Activated naive CD8-positive, alpha-beta T cell treated with anti-CD3 and anti-CD28 coated beads, Interleukin-2, amount 50 U/mL, for 16 hours (primary cell): ENCODE results near the gene GMDS.

Experiments
- DNase-seq: peaks from one replicate; pipeline ENCODE4 v3.0.0-alpha.2; 2020; ENCODE audit warnings: low read depth, low spot score

Gene GMDS

DNA sequence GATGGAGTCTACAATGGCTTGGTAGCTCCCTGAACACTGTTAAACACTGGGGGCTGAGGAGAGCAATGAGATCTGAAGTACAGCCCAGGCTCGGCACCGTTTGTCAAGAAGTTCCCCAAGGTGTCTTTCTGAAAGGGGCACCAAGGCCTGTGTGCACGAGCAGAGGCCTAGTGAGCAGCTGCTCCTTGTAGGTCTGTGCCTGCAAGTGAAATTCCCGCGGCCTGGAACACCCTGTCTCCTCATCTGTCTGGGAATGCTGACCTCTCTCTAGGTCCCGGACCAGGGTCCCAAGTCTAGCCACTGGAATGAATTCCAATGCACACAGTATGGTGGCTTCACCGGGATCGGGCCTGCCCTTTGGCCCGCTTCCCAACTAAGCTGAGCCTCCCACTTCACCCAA lies 500.9 kb downstream of the GMDS start:
- DNase-seq: no peak

DNA sequence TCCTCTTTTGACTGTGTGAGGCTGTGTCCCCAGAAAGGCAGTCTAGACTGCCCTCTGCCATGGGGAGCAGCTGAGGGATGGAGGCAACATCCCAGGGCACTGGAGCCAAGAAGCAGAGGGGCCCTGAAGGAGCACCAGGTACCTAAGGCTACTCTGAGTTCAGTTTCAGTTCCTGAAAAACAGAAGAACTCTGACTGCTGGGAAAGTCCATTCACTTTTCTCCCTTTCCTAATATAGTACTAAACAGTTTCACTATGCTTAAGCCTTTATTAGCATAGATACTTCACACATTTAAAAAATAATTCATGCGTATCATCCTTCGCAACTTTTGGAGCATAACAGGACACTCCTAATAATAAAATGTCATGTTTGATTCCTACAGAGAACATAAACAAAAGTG lies 505.7 kb downstream of the GMDS start:
- no peak for DNase-seq

DNA sequence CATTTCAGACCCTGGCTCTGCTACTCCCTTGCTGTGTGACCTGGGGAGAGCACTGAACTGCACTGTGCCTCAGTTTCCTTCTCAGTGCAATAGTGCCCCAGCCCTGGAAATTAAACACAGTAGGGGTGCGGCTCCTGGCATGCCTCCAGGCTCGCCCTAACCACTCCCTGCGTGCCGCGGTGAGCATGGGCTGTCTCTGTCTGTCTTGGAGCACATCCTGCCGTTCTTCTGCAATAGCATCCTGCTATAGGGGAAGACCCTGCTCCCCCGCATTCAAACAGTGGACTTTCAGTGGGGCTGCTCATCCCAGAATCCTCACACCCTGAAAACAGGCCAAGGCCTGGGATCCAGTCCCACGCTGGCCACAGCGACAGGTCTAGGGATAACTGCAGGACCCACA lies 506.2 kb downstream of the GMDS start:
- DNase-seq: no peak

DNA sequence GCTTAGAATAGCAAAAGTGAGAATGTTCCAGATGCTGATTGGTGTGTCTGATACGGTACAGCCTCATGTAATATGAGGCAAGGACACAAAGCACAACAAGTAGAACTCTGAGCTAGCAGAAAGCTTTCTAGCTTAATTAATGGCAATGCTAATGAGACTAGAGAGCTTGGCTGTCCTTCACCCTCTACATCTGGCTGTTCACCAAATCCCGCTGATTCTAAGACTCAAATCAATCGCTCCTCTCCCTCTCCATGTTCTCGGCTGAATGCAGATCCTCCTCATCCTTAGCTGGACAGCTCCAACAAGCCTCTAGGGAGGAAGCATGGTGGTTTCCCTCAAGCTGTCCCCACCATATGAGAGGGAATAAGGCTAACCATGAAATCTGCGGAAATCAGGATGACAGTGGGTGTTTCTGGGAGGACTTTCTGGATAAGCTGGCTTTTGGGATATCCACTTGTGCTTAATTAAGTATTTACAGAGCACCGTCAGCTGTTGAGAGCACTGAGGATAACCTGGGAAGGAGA lies 506.8 kb downstream of the GMDS start:
- no peak for DNase-seq

DNA sequence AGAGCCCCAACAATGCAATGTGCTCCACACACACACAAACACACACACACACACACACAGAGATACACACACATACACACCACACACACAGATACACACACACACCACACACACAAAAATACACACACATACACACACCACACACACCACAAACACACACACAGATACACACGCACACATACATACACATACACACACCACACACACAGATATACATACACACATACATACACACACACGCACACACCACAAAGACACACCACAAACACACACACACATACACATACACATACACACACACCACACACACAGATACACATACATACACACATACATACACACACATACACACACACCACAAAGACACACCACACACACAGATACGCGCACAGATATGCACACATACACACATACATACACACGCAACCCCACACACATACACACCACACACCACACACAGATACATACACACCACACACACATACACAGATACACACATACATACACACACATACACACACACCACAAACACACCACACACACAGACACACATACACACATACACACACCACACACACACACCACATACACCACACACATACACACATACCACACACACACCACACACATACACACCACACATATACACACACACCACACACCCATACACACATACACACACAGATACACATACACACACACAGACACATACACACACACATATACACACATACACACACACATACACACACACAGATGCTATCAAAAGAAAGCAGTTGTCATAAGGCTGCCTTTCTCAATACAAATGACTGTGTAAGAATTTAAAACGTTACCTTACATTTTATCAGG lies 507.7 kb downstream of the GMDS start:
- DNase-seq: no peak

DNA sequence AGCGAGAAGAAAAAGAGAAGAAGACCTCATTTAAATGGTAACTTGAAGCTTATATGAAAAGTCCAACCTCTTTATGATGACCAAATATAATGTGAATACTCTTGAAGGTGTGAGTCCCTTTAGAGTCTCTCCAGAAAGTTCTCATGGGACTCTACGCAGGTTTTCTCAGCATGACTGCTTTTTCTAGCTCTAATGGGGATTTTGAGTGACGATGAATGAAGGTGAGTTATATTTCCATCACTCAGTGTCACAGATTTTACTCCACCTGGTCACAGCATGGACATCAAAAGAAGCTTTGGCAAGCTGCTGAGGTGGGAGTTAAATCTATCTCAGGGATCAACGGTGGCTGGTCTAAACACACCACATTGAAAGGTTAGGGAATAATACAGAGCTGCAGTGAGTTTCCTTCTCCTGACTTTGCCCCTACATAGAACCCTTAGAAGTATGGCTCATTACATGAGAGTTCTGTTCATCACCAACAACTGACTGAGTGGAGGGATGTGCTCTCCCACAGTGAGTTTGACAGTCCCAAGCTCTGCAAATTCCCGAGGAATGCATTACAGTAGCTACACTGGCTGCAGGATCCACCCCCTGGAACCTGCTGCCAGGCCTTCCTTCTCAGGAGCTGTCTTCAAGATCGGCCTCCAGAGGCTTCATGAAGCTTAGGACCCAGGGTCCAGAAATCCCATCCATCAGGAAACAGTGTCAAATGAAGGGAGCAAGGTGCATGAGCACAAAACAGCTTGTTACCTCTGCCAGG lies 508.9 kb downstream of the GMDS start:
- no peak for DNase-seq

DNA sequence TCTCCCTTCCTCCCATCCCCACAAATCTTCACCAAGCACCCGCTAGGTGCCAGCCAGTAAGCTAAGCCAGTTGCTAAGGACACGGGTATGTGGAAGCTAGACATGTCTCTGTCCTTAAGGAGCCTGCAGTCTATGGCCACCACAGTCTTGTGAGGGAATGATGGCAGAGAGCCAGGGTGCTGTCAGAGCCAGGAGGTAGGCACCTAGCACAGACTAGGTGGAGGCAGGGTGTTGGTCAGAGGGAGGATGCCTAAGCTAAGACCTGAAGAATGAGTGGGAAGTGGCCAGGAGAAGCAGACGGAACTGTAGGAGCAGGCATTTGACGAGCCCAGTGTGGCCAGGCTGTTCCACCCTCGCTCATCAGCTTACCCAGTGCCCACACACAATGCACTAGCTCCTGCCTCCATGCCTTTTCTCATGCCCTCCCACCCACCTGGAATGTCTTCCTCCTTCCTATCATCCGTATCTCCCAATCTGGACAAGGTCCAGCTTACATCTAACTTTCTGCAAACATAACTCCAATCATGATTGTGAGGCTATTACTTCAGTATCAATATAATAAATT lies 510.1 kb downstream of the GMDS start:
- no peak for DNase-seq

DNA sequence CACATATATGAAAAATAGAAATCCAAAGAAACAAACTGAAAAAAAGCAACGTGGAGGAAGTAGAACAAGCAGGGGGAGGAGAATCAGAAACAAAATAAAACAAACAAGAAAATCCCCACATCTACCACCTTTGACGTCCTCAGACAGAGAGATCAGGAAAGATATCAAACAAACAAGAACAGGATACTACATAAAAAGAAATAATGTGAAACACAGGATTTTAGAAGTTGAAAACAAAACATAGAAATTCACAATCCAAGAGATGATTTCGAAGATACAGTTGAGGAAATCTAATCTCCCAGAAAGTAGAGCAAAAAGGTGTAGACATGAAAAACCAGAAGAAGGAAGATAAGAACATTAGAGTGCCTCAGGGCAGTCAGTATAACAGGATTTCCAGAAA lies 514.5 kb downstream of the GMDS start:
- DNase-seq: no peak

DNA sequence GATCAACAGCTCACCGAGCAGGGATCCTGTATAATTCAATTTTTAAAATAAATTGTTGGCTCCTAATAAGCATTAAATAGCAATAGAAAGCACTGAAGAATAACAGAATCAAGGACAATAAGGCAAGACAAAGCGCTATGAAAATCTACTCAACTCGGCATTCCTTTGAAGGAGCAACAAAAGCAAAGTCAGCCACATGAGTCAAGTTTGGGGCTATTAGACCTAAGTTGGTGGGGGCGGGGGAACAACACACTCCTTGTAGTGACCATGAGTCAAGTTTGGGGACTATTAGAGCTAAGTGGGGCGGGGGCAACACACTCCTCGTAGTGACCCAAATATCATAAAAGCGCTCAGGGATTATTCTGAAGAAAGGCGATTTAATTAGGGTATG lies 515.7 kb downstream of the GMDS start:
- no peak for DNase-seq

DNA sequence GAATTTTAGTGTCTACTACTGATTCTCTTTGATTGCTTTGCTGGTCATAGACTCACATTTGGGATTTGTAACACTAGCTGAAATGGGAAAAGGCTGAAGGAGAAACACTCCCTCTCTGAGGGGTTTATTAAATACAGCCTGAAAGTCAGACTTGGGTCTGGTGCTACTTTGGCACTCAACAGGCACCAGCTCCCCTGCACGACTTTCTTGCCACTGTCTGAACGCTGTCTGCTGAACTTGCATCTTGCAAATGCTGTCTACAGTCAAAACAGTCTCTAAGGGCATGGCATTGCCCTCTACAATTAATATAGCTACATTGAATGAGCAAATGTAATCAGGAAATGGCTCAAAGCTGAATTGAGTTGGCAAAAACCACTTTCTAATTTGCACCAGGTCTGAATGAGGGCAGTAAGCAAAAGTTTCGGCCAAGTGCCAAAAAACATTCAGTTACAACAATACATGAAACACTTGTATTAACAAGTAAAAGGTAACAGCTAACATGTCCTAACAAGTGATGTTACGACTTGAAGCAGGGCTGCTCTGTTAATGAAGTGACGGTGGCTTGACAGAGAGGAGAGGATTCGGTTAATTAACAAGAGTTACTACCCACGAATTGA lies 516.2 kb downstream of the GMDS start:
- DNase-seq: no peak

DNA sequence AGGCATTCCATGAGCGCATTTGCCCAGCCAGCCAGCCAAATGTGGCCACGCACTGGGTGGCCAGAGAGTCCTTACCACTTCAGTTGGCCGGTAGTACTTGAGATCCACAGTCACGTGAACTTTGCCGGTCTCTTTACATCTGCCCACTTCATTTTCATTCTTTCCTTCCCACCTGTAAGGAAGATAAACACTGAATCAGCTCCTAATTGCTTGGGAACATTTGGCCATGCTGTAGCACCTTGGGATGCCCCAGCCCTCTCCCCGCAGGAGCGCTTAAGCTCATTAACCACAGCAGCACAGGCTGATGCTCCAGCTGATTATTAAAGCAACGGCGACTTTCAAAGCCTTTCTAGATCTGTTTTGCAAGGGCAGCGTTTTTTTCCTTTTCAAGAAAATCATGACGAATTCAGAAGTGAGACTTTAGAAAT lies 519.0 kb downstream of the GMDS start:
- DNase-seq: no peak

DNA sequence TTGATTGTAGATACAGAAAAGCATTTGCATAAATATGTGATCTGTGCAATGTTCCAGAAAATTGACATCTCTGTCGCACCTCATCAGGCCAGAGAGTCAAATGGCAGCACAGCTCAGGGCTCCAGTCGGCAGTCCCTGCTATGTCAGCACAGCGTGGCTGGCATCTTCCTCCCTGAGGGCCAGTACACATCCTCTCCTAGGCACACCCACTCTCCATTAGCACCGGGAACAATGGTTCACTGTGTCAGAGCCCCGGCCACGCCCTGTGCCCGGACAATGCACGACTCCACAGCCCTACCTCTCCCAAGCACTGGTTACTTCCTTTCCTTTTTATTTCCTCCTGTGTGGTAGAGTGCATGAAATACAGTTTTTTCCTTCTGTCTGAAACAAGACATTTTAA lies 520.8 kb downstream of the GMDS start:
- no peak for DNase-seq

DNA sequence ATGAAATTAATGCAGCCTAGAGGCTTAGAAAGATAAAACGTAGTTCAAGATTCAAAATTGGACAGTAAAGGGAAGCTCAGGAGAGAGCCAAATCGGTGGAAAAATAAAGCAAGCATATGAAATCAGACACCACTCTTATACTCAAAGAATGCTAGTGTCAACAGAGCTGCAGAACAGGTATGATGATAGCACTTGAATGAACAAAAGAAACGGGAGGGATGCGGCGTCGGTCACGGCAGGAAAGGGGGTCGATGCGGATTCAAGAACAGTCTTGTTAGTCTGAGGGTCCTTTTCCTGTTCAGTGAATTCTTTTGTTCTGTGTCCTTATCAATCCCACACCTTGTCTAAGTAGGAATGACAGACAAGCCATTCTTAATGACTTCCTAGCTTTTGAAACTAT lies 521.3 kb downstream of the GMDS start:
- no peak for DNase-seq

DNA sequence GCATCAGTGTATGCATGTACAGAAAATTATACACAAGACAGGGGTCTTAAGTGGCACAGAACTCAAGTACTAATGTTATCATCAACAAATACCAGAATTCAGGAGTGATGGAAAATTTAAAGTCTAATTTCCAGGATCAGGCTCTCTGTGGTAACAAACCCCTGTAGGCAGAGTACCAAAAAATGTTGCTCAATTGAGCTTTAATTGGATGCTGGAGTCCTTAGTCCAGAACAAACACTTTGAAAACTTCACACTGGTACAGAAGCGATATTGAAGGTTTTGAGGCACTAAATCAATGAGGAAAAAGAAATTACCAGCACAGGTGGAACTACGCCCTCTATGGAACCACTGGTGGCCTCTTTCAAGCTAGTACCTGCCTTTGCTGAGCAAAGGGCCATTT lies 522.6 kb downstream of the GMDS start:
- DNase-seq: no peak

DNA sequence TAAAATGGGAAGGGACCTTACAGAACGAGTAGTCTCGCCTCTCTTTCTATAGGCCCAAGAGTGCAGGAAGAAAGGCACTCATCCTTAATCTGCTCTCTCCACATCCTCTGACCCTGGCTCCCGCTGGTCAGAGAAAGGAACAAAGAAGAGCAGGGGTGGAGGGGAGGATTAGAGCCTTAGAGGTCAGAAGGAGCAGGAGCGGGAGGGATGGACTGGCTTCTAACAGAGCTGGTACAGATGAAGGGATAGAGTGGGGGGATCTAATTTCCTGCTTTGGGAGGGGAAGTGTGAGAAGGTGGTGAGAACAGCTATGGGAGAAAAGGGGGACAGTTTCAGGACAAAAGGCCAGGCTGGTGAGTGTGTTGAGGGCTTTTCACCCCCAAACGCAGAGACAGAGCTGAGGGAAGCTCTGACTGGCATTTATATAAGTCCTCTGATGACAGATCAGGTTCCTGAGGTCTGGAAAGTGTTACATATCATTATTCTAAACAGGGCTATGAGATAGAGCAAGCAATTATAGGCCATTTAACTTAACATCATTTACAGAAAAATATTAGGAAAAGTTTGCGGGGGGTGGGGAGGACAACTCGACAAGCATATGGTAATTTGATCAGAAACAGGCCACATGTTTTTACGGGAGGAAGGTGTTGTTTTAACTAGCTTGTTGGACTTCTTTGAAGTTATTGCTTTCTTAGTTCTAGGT lies 524.6 kb downstream of the GMDS start:
- DNase-seq: no peak

DNA sequence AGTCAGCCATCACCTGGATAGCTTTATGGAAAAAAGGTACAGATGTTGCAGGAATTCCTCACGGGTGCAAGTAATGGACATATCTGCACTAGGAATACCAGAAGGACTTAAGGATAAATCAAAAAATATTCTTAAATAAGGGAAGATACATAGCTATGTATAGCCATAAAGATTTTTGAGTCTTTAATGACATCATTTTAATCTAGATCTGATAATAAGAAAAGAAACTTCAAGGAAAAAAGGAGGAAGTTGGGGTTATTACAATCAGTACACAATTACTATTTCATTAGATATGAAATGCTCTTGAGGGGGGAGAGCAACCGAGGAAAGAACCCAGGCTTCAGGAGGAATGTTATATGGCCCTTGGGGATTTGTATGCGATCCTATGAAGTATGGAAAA lies 525.5 kb downstream of the GMDS start:
- no peak for DNase-seq

DNA sequence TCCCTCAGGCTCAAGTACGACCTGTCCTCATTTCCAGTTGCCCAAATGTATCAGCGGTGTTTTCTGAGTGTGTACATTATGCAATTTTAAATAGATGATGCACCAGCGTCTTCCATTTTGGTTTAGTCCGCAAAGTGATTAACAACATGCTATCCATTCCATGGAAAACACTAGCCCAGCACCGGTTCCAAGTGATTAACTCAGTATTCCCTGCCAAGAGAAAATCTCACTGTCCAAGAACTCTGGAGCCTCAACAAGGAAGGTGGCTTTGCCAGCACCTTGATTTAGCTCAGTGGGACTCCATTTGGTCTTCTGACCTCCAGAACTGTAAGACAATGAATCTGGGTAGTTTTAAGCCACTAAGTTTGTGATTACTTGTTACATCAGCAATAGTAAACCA lies 528.5 kb downstream of the GMDS start:
- DNase-seq: no peak

DNA sequence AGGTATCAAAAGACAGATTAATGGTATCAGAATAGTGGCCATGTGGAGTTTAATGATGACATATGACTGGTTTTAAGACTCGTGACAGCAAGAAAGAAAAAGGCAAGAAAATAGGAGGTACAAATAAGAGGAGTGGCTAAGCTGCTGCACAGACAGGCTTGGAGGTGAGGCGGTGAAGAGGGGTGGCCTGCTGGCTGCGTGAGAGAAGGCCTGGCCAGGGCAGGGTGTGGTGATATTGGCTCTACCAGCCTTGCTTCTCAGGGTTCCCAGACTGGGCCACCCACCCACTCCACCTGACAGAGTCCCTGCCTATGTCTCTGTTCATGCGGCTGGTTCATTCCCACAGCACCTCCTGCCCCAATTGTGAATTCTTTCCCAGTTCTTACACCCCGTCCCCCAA lies 529.0 kb downstream of the GMDS start:
- no peak for DNase-seq

DNA sequence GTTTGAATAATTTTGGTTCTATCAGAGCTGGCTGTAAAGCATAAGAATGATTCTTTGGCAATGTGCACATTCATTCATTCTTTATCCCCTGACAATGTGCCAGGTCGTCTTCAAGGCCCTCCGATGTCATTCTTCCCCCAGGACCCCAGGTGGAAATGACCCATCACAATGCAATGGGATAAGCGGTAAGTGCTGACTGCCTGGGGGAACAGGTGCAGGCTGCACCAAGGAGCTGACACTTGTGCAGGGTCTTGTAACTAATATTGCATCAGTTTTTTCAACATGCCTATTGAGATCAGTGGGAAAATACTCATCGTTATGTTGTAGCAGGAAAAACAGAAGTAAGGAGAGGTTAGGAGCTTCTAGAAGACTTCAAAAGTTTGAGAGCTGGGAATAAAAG lies 530.1 kb downstream of the GMDS start:
- DNase-seq: no peak

DNA sequence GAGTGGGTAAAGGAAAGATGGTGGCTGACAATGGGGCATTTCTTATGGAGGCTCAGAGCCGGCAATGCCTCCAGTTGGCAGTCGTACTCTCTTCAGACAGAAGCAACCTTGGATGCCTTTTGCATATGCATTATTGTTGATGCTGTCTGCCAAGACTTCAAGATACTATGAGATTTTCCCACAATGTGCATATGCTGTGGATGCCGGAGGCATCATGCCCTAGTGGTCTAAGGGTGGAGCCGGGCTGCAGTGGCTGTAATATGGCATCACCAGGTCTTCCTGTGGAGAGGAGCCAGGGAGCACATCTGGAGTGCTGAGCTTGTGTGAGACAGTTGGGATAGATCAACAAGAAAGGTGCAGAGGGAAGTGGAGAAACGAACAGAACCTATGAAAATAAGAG lies 530.8 kb downstream of the GMDS start:
- DNase-seq: no peak

DNA sequence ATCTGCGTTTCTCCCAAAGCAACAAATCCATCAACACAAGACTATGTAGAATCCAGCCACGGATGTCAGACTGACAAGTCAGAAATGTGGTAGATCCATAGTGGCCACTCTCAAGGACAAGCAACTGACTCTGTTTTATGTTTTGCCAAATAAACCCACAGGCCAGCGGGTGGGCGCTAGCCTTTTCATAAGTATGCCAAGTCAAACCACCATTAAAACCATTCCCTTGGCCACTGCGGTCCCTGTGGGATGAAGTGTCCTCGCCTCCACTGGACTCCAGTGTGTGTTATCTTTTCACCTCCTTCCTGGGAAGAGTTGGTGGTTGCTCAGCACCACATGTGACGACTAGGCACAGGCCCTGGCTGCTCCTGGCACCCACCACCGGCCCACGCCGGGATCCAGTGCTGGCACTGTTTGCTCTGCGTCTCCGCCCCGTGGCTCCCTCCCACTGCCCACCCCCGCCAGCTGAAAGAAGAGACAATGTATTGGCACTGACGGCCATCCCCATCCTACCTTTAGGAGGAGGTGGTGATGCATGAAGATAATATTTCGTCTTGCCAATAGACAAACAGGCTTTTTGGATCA lies 532.3 kb downstream of the GMDS start:
- DNase-seq: no peak
